ENCODE measurements around the gene INSR.
A peak's percentile ranks its signal among the peaks of the same experiment; 100 is the strongest.

INSR gene

GRCh38 chr19:7132054-7132453, 162.2 kb downstream of the INSR start:
- DNase-seq: no peak

- no peak for DNase-seq
Measured at GRCh38 chr19:7130043-7130442, 164.2 kb downstream of the INSR start.

GRCh38 chr19:7126132-7126531, 168.1 kb downstream of the INSR start:
- no peak for DNase-seq

- DNase-seq: no peak
Measured at GRCh38 chr19:7125221-7125620, 169.0 kb downstream of the INSR start.

GRCh38 chr19:7124782-7125181, 169.4 kb downstream of the INSR start:
- DNase-seq: no peak

GRCh38 chr19:7122701-7123100, 171.5 kb downstream of the INSR start:
- no peak for DNase-seq

- DNase-seq: no peak
Measured at GRCh38 chr19:7120499-7120898, 173.7 kb downstream of the INSR start.

- DNase-seq: no peak
Measured at GRCh38 chr19:7119582-7119981, 174.6 kb downstream of the INSR start.

- no peak for DNase-seq
Measured at GRCh38 chr19:7117248-7117647, 177.0 kb downstream of the INSR start.

- DNase-seq: no peak
Measured at GRCh38 chr19:7115721-7116120, 178.5 kb downstream of the INSR start.

GRCh38 chr19:7113233-7113632, 181.0 kb downstream of the INSR start:
- DNase-seq: no peak

- no peak for DNase-seq
Measured at GRCh38 chr19:7112675-7113074, 181.5 kb downstream of the INSR start.

- DNase-seq: no peak
Measured at GRCh38 chr19:7109678-7110289, 184.4 kb downstream of the INSR start.

GRCh38 chr19:7106711-7107657, 187.2 kb downstream of the INSR start:
- no peak for DNase-seq

GRCh38 chr19:7104747-7105447, 189.3 kb downstream of the INSR start:
- DNase-seq: peak; percentile 12

GRCh38 chr19:7101498-7102253, 192.5 kb downstream of the INSR start:
- peak; percentile 36 for DNase-seq

- DNase-seq: no peak
Measured at GRCh38 chr19:7099597-7099921, 194.7 kb downstream of the INSR start.

GRCh38 chr19:7098701-7099596, 195.3 kb downstream of the INSR start:
- DNase-seq: peak; percentile 91

GRCh38 chr19:7098096-7098495, 196.1 kb downstream of the INSR start:
- DNase-seq: no peak

- no peak for DNase-seq
Measured at GRCh38 chr19:7088999-7089398, 205.2 kb downstream of the INSR start.

- no peak for DNase-seq
Measured at GRCh38 chr19:7083076-7083956, 210.9 kb downstream of the INSR start.

All from CD4-positive, alpha-beta T cell treated with Interleukin-17A for 1 hour (primary cell).